HG03108 (cell line): ENCODE results near the gene ZKSCAN4.

Experiments
- ATAC-seq: cut with Tn5 transposase; IDR thresholded peaks from one replicate; pipeline ENCODE4 v1.9.1; 2021; ENCODE audit warnings: moderate library complexity; ENCODE audit not compliant: unreplicated experiment

Gene ZKSCAN4

GRCh38 chr6:28252009-28252975, at the start of gene ZKSCAN4:
Gene ZKSCAN4, minus strand, starts transcription at chr6:28252269. Its CDS starts 289 bp downstream, at chr6:28251980.
- peak; percentile 82 for ATAC-seq

GRCh38 chr6:28296520-28297060, 44.5 kb upstream of the ZKSCAN4 start:
- ATAC-seq, result no peak

- no peak for ATAC-seq
These were observed 43.3 kb upstream of the ZKSCAN4 start for GRCh38 chr6:28295326-28295725.

- ATAC-seq, result no peak
These were observed 39.5 kb upstream of the ZKSCAN4 start for GRCh38 chr6:28291573-28291972.

- no peak for ATAC-seq
These were observed 30.9 kb upstream of the ZKSCAN4 start for GRCh38 chr6:28282926-28283325.

GRCh38 chr6:28281288-28282064, 29.4 kb upstream of the ZKSCAN4 start, which contains the start of gene PGBD1:
Gene PGBD1, plus strand, starts transcription at chr6:28281572. Its CDS starts 2,242 bp downstream, at chr6:28283814.
- peak; percentile 72 for ATAC-seq

GRCh38 chr6:28280595-28281287, 28.7 kb upstream of the ZKSCAN4 start:
- no peak for ATAC-seq

GRCh38 chr6:28277746-28278145, 25.7 kb upstream of the ZKSCAN4 start:
- ATAC-seq, result no peak

- no peak for ATAC-seq
These were observed 22.8 kb upstream of the ZKSCAN4 start for GRCh38 chr6:28274888-28275287.

GRCh38 chr6:28269492-28269891, 17.4 kb upstream of the ZKSCAN4 start:
- no peak for ATAC-seq

GRCh38 chr6:28267695-28268059, 15.6 kb upstream of the ZKSCAN4 start:
- ATAC-seq, result no peak

- ATAC-seq, result peak; percentile 91
These were observed 15.1 kb upstream of the ZKSCAN4 start, which contains the start of gene ZSCAN26 for GRCh38 chr6:28266962-28267694. Gene ZSCAN26, plus strand, starts transcription at chr6:28267143. Its CDS starts 4,777 bp downstream, at chr6:28271920.

- ATAC-seq, result no peak
These were observed 14.5 kb upstream of the ZKSCAN4 start for GRCh38 chr6:28266563-28266961.

- no peak for ATAC-seq
These were observed 12.8 kb upstream of the ZKSCAN4 start for GRCh38 chr6:28264834-28265401.

GRCh38 chr6:28263922-28264321, 11.9 kb upstream of the ZKSCAN4 start:
- no peak for ATAC-seq

GRCh38 chr6:28258877-28259777, 7.1 kb upstream of the ZKSCAN4 start, which contains the start of gene NKAPL:
Gene NKAPL, plus strand, starts transcription at chr6:28259297. Its CDS starts 75 bp downstream, at chr6:28259372.
- ATAC-seq, result no peak

- no peak for ATAC-seq
These were observed 5.0 kb upstream of the ZKSCAN4 start for GRCh38 chr6:28257042-28257441.

- ATAC-seq, result no peak
These were observed 2.1 kb upstream of the ZKSCAN4 start for GRCh38 chr6:28254121-28254519.

- ATAC-seq, result peak; percentile 22
These were observed 434 bp downstream of the ZKSCAN4 start for GRCh38 chr6:28251661-28252008.
